Measurements from ENCODE around the gene SEC16A.

Gene SEC16A, protein sequence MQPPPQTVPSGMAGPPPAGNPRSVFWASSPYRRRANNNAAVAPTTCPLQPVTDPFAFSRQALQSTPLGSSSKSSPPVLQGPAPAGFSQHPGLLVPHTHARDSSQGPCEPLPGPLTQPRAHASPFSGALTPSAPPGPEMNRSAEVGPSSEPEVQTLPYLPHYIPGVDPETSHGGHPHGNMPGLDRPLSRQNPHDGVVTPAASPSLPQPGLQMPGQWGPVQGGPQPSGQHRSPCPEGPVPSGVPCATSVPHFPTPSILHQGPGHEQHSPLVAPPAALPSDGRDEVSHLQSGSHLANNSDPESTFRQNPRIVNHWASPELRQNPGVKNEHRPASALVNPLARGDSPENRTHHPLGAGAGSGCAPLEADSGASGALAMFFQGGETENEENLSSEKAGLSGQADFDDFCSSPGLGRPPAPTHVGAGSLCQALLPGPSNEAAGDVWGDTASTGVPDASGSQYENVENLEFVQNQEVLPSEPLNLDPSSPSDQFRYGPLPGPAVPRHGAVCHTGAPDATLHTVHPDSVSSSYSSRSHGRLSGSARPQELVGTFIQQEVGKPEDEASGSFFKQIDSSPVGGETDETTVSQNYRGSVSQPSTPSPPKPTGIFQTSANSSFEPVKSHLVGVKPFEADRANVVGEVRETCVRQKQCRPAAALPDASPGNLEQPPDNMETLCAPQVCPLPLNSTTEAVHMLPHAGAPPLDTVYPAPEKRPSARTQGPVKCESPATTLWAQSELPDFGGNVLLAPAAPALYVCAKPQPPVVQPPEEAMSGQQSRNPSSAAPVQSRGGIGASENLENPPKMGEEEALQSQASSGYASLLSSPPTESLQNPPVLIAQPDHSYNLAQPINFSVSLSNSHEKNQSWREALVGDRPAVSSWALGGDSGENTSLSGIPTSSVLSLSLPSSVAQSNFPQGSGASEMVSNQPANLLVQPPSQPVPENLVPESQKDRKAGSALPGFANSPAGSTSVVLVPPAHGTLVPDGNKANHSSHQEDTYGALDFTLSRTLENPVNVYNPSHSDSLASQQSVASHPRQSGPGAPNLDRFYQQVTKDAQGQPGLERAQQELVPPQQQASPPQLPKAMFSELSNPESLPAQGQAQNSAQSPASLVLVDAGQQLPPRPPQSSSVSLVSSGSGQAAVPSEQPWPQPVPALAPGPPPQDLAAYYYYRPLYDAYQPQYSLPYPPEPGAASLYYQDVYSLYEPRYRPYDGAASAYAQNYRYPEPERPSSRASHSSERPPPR (N-terminal part only)

GRCh38 chr9:136482793-136483588 lies at the start of gene SEC16A:
TSS of gene SEC16A (minus strand) at chr9:136483040. CDS start at chr9:136477615, 5,425 bp downstream.
- peak; percentile 100 for DNase-seq

GRCh38 chr9:136531904-136532798 lies 49.3 kb upstream of the SEC16A start:
- DNase-seq: peak; percentile 49

- no peak for DNase-seq
Observed at GRCh38 chr9:136531186-136531903, 48.5 kb upstream of the SEC16A start.

DNA sequence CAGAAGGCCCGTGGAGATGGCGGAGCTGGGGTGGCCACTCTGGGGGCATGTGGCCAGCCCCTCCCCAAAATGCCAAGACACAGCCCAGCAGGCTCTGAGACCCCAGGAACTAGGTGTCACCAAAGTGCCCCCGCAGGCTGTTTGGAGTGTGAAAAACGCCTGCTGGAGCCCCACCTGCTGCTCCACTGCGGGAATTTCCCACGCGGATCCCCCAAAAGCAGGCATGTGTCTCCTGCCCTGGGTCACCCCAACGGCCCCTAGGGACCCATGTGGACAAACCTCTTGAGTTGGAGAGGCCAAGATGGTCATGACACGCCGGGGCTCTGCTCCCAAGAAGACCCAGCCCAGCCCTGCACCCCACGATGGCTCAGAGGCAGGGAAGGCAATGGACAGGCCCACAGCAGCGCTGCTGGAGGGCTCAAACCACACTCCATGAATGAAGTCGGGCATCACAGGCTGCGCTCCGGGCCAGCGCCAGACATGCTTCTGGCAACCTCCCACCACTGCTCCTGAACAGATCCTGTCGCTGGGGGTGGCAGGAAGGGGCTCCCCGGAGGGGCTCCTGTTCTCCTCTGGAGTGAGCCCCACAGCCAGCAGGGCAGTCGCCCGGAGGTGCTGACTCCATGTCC lies 47.7 kb upstream of the SEC16A start:
- DNase-seq: no peak

GRCh38 chr9:136529516-136530460 lies 46.9 kb upstream of the SEC16A start:
- DNase-seq: no peak

DNA sequence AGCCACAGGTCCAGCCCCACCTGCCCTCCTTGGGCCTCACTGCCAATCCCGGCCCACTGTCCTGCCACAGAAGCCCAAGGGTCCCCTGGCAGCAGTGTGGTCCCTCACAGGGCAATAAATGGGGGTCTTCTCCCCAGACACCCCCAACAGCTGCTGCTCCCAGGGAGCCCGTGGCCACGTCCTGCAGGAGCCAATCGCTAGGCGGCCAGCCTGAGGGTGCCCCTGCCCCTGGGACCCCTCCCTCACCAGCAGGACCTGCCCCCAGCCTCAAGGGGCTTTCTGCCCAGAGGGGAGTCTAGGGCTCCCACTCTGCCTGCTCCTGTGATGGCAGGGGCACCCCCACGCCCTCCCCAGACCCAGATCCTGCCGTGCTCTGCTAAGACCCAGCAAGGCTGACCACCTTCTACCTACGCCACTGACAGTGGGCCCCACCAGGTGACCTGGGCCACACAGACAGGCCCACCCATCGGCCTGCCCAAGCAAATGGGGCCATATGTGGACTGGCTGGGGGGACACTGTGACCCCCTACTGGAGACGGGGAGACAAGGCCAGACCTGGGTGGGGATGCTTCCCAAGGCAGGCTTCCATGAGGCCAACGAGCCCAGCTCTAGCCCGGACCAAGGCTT lies 46.0 kb upstream of the SEC16A start:
- DNase-seq: no peak

DNA sequence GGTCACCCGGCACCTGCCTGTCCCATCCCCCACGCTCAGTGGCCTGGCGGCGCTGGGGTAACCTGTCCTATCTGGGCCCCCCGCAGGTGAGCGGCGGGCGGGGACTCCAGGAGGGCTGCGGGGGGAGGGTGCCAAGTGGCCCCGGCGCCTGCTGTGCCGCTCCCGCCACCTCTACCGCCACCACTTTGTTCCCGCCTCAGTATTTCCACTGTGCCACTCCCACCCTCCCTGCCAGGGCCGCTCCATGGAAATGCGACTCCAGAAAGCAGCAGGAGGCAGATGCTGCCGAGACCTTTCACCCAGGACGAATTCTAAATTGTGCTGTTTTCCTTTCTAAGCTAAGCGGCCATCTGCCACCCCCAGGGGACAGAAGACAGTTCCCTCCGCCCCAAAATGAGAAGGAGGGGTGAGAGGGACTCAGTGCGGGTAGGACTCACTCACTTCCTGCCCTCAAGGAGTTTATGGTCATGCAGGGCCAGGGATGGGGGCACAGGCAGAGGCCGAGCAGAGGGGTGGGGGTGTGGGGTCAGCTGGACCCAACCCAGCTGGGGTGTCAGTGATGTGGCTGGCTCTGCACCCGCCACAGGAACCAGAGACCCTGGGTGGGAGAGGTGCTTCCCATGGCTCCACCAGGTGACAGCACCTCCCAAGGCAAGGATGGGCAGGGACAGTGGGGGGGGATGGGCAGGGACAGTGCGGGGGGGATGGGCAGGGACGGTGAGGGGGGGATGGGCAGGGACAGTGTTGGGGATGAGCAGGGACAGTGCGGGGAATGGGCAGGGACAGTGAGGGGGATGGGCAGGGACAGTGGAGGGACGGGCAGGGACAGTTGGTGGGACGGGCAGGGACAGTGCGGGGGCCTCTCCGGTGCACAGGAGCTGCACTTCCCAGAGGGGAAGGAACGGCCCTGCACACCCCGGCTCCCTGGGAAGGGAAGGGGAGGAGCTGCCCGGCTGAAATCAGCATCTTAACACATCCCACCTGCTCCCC lies 45.2 kb upstream of the SEC16A start:
- no peak for DNase-seq

- no peak for DNase-seq
Observed at GRCh38 chr9:136527131-136527530, 44.3 kb upstream of the SEC16A start.

GRCh38 chr9:136526625-136527066 lies 43.8 kb upstream of the SEC16A start:
- no peak for DNase-seq

GRCh38 chr9:136525841-136526499 lies 43.1 kb upstream of the SEC16A start:
- no peak for DNase-seq

DNA sequence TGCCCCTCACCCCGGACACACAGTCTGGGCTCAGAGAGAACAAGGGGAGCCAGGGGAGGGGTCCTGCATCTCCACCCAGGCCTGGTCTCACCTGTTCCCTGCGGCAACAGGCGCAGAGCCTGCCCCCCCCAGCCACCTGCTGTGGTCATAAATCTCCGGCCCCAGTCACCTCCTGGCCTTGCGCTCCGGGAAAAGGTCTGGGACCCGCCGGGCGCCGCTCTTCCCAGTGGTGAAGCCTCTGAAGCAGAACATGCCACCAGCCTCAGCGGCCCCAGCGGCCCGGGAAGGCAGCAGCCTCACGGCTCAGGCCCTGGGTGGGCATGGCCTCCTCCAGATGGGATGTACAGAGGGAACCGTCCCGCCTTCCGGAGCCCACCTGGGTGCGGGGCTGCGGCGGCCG lies 42.4 kb upstream of the SEC16A start:
- DNase-seq: no peak

GRCh38 chr9:136522314-136523237 lies 39.7 kb upstream of the SEC16A start:
- DNase-seq: no peak

DNA sequence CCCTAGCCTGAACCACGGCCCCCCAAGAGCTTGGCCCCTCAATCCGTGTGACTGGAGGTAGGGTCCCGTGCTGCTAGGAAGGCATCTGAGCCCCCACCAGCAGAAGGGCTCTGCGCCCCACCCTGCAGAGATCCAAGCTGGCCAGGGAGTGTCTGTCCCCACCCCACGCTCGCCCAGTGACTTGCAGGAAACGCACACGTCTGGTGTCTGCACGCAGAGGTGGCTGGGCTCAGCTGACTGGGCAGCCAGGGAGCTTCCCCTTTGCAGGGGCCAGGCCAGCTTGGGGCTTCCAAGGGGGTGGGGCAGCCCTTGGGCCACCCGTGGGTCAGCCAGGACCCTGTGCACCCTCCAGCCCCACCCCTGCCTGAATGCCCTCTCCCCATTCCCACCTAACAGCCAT lies 38.7 kb upstream of the SEC16A start:
- no peak for DNase-seq

DNA sequence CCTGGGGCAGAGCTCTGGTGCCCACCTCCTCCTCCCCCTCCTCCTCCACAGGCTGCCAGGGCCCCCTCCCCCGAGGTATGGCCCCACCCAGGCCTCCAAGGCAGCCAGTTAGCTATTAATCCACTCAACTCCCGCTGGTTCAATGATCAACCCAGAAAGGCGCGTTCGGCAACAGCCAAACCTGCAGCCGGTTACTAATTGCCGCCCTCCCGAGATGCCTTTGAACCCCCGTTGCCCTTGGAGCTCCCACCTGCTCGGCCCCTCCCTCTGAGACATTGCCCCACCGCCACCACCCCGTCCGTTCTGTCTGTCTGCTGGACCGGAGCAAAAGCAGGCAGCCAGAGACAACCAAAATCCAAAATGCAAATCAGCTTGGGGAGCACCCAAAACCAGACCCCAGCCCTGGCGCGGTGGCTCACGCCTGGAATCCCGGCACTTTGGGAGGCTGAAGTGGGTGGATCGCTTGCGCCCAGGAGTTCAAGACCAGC lies 37.3 kb upstream of the SEC16A start:
- DNase-seq: no peak

Measured in activated CD4-positive, alpha-beta T cell treated with anti-CD3 and anti-CD28 coated beads for 48 hours (primary cell).